HG03575 (cell line): ENCODE results near the gene ZNF397.

ENCODE experiments used
- ATAC-seq: cut with Tn5 transposase; IDR thresholded peaks from one replicate; pipeline ENCODE4 v1.9.1; 2021; ENCODE audit not compliant: unreplicated experiment, insufficient number of reproducible peaks, low FRiP score; ENCODE audit errors: extremely low read depth

ZNF397 gene

DNA sequence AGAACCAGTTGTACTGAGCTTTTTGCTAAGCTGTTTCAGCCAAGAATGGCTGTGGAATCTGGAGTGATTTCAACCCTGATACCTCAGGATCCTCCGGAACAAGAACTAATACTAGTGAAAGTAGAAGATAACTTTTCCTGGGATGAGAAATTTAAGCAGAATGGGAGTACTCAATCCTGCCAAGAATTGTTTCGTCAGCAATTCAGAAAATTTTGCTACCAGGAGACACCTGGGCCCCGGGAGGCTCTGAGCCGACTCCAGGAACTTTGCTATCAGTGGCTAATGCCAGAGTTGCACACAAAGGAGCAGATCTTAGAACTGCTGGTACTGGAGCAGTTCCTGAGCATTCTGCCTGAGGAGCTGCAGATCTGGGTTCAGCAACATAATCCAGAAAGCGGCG, 1.6 kb downstream of the ZNF397 start:
- ATAC-seq = no peak

DNA sequence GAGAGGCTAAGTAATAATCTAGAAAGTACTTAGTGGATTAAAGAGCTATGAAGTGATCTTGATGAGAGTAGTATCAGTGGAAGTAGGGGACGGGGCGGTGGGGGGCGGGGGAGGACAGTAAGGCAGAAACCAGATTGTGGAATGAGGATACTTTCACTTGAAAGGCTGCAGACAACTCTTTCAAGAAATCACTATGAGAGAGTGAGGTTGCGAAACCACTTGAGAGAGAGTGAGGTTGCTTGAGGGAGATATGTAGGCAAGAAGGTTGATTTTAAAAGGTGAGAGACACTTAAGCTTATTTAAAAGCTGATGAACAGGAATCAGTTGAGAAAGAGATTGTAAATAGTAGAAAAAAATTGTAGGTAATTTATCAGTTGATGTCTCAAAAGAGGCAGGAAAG, 3.8 kb downstream of the ZNF397 start:
- ATAC-seq = no peak

DNA sequence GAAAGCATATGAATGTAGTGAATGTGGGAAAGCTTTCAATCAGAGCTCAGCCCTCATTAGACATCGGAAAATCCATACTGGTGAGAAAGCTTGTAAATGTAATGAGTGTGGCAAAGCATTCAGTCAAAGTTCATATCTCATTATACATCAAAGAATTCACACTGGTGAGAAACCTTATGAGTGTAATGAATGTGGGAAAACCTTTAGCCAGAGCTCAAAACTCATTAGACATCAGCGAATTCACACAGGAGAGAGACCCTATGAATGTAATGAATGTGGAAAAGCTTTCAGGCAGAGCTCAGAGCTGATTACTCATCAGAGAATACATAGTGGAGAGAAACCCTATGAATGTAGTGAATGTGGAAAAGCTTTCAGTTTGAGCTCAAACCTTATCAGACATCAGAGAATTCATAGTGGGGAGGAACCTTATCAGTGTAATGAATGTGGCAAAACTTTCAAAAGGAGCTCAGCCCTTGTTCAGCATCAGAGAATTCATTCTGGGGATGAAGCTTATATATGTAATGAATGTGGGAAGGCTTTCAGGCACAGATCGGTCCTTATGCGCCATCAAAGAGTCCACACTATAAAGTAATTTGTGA, 5.0 kb downstream of the ZNF397 start:
- ATAC-seq = no peak

GRCh38 chr18:35246831-35247230, 6.0 kb downstream of the ZNF397 start:
- ATAC-seq = no peak

GRCh38 chr18:35247412-35248249, 6.8 kb downstream of the ZNF397 start:
- no peak for ATAC-seq

DNA sequence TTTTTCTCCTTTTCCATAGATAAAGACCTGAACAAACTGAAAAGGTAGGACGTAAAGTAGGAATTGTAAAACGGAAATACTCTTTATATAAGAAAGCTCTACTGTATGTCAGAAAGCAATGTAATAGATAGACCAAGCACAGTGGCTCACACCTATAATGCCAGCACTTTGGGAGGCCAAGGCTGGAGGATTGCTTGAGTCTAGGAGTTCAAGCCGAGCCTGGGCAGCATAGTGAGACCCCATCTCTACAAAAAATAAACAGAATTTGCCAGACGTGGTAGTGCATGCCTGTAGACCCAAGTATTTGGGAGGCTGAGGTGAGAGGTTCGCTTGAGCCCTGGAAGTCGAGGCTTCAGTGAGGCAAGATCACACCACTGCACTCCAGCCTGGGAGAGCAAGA, 7.6 kb downstream of the ZNF397 start:
- ATAC-seq = no peak

GRCh38 chr18:35252466-35252865, 11.6 kb downstream of the ZNF397 start:
- no peak for ATAC-seq

GRCh38 chr18:35253655-35254287, 12.9 kb downstream of the ZNF397 start:
- ATAC-seq = no peak

- ATAC-seq = no peak
Measured at GRCh38 chr18:35256947-35257346, 16.1 kb downstream of the ZNF397 start.

DNA sequence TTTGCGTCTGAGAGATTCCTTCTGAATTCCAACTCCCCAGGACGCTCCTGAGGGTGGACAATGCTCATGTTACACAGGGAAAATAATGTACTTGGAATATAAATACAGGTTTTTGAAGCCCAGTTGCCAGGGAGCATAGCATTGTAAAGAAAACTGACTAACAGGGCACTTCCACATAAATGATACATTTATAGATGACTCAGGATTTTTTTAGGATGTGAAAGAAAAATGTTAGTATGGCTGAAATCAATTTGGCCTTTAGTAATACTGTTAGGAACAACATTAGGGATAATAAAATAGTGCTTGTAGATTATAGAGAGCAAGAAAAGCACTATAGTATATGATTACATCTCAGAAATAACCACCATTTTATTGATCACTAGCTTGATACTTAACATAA, 23.6 kb downstream of the ZNF397 start:
- no peak for ATAC-seq

- no peak for ATAC-seq
Measured at GRCh38 chr18:35267161-35267651, 26.4 kb downstream of the ZNF397 start.

GRCh38 chr18:35267809-35268208, 27.0 kb downstream of the ZNF397 start:
- no peak for ATAC-seq

- ATAC-seq = no peak
Measured at GRCh38 chr18:35268821-35269220, 28.0 kb downstream of the ZNF397 start.

DNA sequence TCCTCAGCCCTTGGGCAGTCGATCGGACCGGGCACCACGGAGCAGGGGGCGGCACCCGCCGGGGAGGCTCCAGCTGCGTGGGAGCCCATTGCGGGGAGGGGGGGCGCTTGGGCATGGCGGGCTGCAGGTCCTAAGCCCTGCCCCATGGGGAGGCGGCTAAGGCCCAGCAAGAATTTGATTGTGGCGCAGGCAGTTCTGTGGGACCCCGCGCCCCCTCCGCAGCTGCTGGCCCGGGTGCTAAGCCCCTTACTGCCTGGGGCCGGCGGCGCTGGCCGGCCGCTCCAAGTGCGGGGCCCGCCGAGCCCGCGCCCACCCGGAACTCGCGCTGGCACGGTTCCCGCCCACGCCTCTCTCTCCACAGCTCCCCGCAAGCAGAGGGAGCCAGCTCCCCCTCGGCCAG, 30.8 kb downstream of the ZNF397 start:
- ATAC-seq = no peak

DNA sequence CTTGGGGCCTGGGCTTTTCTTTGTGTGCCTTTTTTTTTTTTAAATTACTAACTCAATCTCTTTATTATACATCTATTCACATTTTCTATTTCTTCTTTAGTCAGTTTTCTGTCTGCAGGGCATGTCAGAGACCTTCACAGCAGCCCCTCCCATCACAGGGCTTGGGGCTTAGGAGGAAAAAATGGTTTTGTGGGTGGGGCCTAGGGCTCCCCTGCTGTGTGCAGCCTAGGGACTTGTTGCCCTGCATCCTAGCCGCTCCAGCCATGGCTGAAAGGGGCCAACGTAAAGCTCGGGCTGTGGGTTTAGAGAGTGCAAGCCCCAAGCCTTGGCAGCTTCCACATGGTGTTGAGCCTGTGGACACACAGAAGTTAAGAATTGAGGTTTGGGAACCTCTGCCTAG, 35.4 kb downstream of the ZNF397 start:
- no peak for ATAC-seq

DNA sequence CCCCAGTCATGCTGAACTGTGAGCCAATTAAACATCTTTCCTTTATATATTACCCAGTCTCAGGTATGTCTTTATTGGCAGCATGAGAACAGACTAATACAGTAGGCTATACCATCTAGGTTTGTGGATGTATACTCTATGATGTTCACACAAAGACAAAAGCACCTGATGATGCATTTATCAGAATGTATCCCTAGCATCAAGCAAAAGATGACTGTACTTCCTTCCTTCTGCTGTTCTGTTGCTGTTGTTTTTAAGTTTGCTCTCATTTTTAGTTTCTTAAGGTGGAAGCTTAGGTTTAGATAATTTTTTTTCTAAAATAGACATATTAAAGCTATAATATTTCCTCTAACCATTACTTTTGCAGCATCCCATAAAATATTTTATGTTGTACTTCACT, 36.8 kb downstream of the ZNF397 start:
- ATAC-seq = no peak

DNA sequence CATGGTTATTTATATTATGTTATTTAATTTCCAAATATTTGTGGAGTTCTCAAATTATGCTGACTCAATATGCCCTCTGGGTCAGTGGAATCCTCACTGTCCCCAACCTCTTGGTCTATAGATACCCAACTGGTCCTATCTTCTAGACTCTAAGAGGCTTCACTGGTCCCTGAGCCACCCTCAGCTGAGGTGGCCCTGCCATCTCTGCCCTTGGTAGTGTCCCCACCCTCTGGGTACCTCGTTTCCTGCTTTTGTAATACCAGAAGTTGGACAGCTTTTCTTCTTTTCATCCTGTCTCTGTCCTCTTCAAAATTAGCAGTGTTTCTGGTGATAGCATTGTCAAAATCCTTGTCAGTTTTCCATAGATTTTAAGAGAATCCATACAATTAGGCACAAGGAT, 37.3 kb downstream of the ZNF397 start:
- ATAC-seq = no peak

- no peak for ATAC-seq
Measured at GRCh38 chr18:35278969-35279368, 38.1 kb downstream of the ZNF397 start.

DNA sequence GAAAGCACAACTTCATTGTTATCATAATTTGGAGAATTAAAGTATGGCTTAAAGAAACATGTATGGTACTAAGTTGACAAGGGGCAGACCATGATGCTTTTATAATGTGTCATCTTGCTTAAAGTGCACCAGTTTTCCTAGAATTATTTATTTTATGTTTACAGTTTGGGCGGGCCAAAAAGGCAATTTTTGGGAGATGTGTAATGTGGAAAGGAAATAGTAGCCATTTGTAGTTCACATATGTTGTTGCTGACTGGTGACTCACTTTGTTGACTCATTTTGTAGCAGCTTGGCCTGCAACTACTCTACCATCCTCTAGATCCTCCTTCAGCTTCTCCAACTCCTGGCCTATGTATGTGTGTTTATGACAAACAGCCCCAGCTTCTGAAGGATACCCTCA, 41.5 kb downstream of the ZNF397 start:
- no peak for ATAC-seq
